HEK293T (cell line): Measurements from ENCODE around the gene COMP.

Experiments
- ARNT ChIP-seq: fragments of 450-650 bp; IDR thresholded peaks from 2 replicates; pipeline ENCODE4 v1.6.1; 2017; ENCODE audit warnings: mild to moderate bottlenecking
- BHLHE40 ChIP-seq: fragments of 450-650 bp; IDR thresholded peaks from 2 replicates; pipeline ENCODE4 v1.6.1; 2016; ENCODE audit warnings: mild to moderate bottlenecking, moderate library complexity, borderline replicate concordance
- CTBP1 ChIP-seq: fragments of 450-650 bp; IDR thresholded peaks from 2 replicates; pipeline ENCODE4 v1.6.1; 2016; ENCODE audit warnings: borderline replicate concordance
- ELF4 ChIP-seq: fragments of 450-650 bp; IDR thresholded peaks from 2 replicates; pipeline ENCODE4 v1.6.1; 2017; ENCODE audit warnings: antibody characterized with exemption
- FOXA1 ChIP-seq: fragments of 450-650 bp; IDR thresholded peaks from 2 replicates; pipeline ENCODE4 v1.6.1; 2016; ENCODE audit warnings: mild to moderate bottlenecking
- FOXM1 ChIP-seq: fragments of 450-650 bp; IDR thresholded peaks from 2 replicates; pipeline ENCODE4 v1.6.1; 2017; ENCODE audit warnings: mild to moderate bottlenecking, borderline replicate concordance
- NFRKB ChIP-seq: fragments of 450-650 bp; IDR thresholded peaks from 2 replicates; pipeline ENCODE4 v1.6.1; 2016; ENCODE audit warnings: mild to moderate bottlenecking, moderate library complexity
- SP1 ChIP-seq: fragments of 450-650 bp; IDR thresholded peaks from 2 replicates; pipeline ENCODE4 v1.6.1; 2017
- TARDBP ChIP-seq: fragments of 450-650 bp; IDR thresholded peaks from 2 replicates; pipeline ENCODE4 v1.6.1; 2016

GRCh38 chr19:18772620-18773587 lies 18.2 kb downstream of the COMP start:
- TF ChIP-seq FOXM1, result no peak
- no peak for TF ChIP-seq SP1
- TF ChIP-seq FOXA1, result no peak
- TF ChIP-seq ARNT, result no peak
- no peak for TF ChIP-seq BHLHE40
- no peak for TF ChIP-seq ELF4
- TF ChIP-seq NFRKB, result no peak
- no peak for TF ChIP-seq CTBP1
- TF ChIP-seq TARDBP, result no peak
